Ishikawa (cell line): ENCODE measurements around the gene ZNF768.

ENCODE experiments used
- CEBPB ChIP-seq: IDR thresholded peaks from 2 replicates; pipeline ENCODE4 v1.6.1; 2012
- EGR1 ChIP-seq: IDR thresholded peaks from 2 replicates; pipeline ENCODE4 v1.6.1; 2012
- EP300 ChIP-seq: IDR thresholded peaks from 2 replicates; pipeline ENCODE4 v1.6.1; 2012; ENCODE audit warnings: borderline replicate concordance
- FOXM1 ChIP-seq: IDR thresholded peaks from 2 replicates; pipeline ENCODE4 v1.6.1; 2012; ENCODE audit warnings: low read depth, borderline replicate concordance
- RAD21 ChIP-seq: IDR thresholded peaks from 2 replicates; pipeline ENCODE4 v1.6.1; 2012; ENCODE audit warnings: low read depth
- TAF1 ChIP-seq: IDR thresholded peaks from 2 replicates; pipeline ENCODE4 v1.6.1; 2012; ENCODE audit warnings: low read depth, mild to moderate bottlenecking
- TCF12 ChIP-seq: IDR thresholded peaks from 2 replicates; pipeline ENCODE4 v1.6.1; 2012; ENCODE audit warnings: low read depth
- TEAD4 ChIP-seq: IDR thresholded peaks from 2 replicates; pipeline ENCODE4 v1.6.1; 2012
- USF1 ChIP-seq: IDR thresholded peaks from 2 replicates; pipeline ENCODE4 v1.6.1; 2012
- YY1 ChIP-seq: IDR thresholded peaks from 2 replicates; pipeline ENCODE4 v1.6.1; 2012; ENCODE audit warnings: low read depth
- ZBTB7A ChIP-seq: IDR thresholded peaks from 2 replicates; pipeline ENCODE4 v1.6.1; 2012; ENCODE audit warnings: low read depth
- TF ChIP-seq, protein P1 (sequence below): IDR thresholded peaks from 2 replicates; pipeline ENCODE4 v1.6.1; 2012
- TF ChIP-seq, protein P2 (sequence below): IDR thresholded peaks from 2 replicates; pipeline ENCODE4 v1.6.1; 2012; ENCODE audit warnings: low read depth, mild to moderate bottlenecking

DNA sequence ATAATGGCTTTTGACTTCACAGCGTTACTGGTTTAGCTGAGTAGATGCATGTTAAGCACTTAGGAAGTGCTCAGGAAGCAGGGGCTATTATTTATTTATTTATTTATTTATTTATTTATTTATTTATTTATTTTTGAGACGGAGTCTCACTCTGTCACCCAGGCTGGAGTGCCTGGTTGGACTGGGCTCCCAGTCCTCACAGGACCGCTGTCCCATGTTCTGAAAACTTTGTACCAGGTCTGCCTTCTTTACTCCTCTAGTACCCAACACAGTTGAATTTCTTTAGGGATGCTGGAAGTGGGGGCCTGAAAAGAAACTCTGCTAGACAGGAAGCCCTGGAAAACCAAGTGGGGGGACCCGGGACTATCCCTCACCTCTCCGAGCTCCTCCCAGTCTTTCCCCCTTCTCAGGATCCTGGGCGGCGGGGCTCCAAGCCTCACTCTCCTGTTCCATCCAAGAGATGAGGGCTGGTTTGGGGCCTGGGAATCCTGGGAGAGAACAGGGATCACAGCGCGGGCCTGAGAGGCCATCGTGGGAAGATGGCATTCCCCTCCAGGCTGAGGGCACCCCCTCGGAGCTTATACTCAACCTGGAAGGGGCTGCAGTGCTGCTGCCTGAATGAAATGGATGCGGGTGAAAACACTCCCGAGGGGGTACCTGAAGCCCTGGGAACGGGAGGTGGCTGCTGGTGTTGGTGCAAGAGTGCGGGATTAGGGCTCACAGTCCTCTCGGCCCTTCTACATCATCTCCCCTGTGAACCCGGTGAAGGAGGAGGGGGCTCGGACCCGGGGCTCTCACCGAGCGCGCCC lies 44.5 kb upstream of the ZNF768 start:
- TF ChIP-seq, protein P1, sequence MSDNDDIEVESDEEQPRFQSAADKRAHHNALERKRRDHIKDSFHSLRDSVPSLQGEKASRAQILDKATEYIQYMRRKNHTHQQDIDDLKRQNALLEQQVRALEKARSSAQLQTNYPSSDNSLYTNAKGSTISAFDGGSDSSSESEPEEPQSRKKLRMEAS = 0 out of 2 replicates have a peak, but pooled peaks have one; percentile 6
- no peak for TF ChIP-seq TCF12
- TF ChIP-seq EP300 = no peak
- TF ChIP-seq TAF1 = no peak
- no peak for TF ChIP-seq USF1
- TF ChIP-seq ZBTB7A = 0 out of 2 replicates have a peak, but pooled peaks have one; percentile 21
- no peak for TF ChIP-seq YY1
- no peak for TF ChIP-seq RAD21
- TF ChIP-seq CEBPB = no peak
- TF ChIP-seq, protein P2, sequence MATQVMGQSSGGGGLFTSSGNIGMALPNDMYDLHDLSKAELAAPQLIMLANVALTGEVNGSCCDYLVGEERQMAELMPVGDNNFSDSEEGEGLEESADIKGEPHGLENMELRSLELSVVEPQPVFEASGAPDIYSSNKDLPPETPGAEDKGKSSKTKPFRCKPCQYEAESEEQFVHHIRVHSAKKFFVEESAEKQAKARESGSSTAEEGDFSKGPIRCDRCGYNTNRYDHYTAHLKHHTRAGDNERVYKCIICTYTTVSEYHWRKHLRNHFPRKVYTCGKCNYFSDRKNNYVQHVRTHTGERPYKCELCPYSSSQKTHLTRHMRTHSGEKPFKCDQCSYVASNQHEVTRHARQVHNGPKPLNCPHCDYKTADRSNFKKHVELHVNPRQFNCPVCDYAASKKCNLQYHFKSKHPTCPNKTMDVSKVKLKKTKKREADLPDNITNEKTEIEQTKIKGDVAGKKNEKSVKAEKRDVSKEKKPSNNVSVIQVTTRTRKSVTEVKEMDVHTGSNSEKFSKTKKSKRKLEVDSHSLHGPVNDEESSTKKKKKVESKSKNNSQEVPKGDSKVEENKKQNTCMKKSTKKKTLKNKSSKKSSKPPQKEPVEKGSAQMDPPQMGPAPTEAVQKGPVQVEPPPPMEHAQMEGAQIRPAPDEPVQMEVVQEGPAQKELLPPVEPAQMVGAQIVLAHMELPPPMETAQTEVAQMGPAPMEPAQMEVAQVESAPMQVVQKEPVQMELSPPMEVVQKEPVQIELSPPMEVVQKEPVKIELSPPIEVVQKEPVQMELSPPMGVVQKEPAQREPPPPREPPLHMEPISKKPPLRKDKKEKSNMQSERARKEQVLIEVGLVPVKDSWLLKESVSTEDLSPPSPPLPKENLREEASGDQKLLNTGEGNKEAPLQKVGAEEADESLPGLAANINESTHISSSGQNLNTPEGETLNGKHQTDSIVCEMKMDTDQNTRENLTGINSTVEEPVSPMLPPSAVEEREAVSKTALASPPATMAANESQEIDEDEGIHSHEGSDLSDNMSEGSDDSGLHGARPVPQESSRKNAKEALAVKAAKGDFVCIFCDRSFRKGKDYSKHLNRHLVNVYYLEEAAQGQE = peak; percentile 69
- TF ChIP-seq TEAD4 = no peak
- no peak for TF ChIP-seq FOXM1
- TF ChIP-seq EGR1 = no peak
